Lung (tissue), 12 donors: ENCODE data around the gene LDLRAD2. TPM values are rescaled to one million over a fixed set of nuclear protein-coding genes. Genes with fewer than 3 reads are reported as not detected.

Source experiments
- ATAC-seq: fragments of 200-7000 bp; cut with Tn5 transposase; one replicate; pipeline ENCODE4 v1.9.1; 2020; ENCODE audit warnings: moderate number of reproducible peaks; ENCODE audit not compliant: insufficient read depth, low FRiP score
- DNase-seq, 3 donors: peaks; one replicate each; pipeline ENCODE4 v3.0.0-alpha.2; 2013 to 2017
- H3K27ac ChIP-seq, 2 donors: one replicate each; pipeline ENCODE4 v1.5.1; 2013; ENCODE audit warnings: mild to moderate bottlenecking in 2 of 2, moderate library complexity in 2 of 2, control low read depth in 1 of 2, inconsistent platforms in 1 of 2, low read depth in 1 of 2, low read length in 1 of 2
- H3K27me3 ChIP-seq, 3 donors: one replicate each; pipeline ENCODE4 v1.5.1; 2013; ENCODE audit warnings: low read length in 2 of 3; ENCODE audit not compliant: control insufficient read depth in 3 of 3, insufficient read depth in 3 of 3
- H3K36me3 ChIP-seq, 4 donors: one replicate each; pipeline ENCODE4 v1.5.1; 2013; ENCODE audit warnings: low read length in 4 of 4, mild to moderate bottlenecking in 1 of 4, moderate library complexity in 1 of 4; ENCODE audit not compliant: control insufficient read depth in 4 of 4, insufficient read depth in 4 of 4
- H3K4me1 ChIP-seq, 5 donors: one replicate each; pipeline ENCODE4 v1.5.1; 2013; ENCODE audit warnings: low read length in 5 of 5, mild to moderate bottlenecking in 2 of 5, moderate library complexity in 1 of 5; ENCODE audit not compliant: control insufficient read depth in 5 of 5, insufficient read depth in 5 of 5
- H3K4me3 ChIP-seq: one replicate; pipeline ENCODE4 v1.5.1; 2013; ENCODE audit warnings: mild to moderate bottlenecking, control low read depth, moderate library complexity
- H3K9ac ChIP-seq, 2 donors: one replicate each; pipeline ENCODE4 v1.5.1; 2013; ENCODE audit warnings: low read length in 2 of 2, control low read depth in 1 of 2; ENCODE audit not compliant: insufficient read depth in 1 of 2
- H3K9me3 ChIP-seq, 4 donors: one replicate each; pipeline ENCODE4 v1.5.1; 2013; ENCODE audit warnings: low read length in 3 of 4, mild to moderate bottlenecking in 1 of 4, moderate library complexity in 1 of 4; ENCODE audit not compliant: control insufficient read depth in 4 of 4, insufficient read depth in 3 of 4
- WGBS, 2 donors: extraction: QIAGEN DNeasy Blood & Tissue Kit; methylation state at CpG; one replicate each; pipeline ENCODE4 v1.1.7; 2013; 5-methylcytosine and 5-hydroxymethylcytosine counted together
- polyA plus RNA-seq, 2 donors: library from polyadenylated mRNA; stranded (reverse); fragments of 200-250 nt; gene quantifications; one replicate each; pipeline ENCODE4 v1.2.1, GENCODE V29; 2013
- total RNA-seq, 2 donors: library from RNA; depleted of rRNA in 1 of 2; stranded (reverse); fragments of >200 nt in 1 of 2; gene quantifications; one replicate each; pipeline ENCODE4 v1.2.1, GENCODE V29; 2014 to 2021
- TF ChIP-seq, protein P1 (sequence below): IDR thresholded peaks from 2 replicates; pipeline ENCODE4 v1.5.1; 2012; ENCODE audit warnings: mild to moderate bottlenecking; ENCODE audit errors: control extremely low read depth, extremely low read depth
- donor health status: control.
- donor health status: control.
- donor health status: Bipolar disorder and iron deficiency.
- donor health status: healthy.
- donor health status: DM: yes; HTN: yes; CAD: no.

Gene LDLRAD2
- total and polyA plus RNA-seq, 4 donors: 0.20 to 2.8 (median 0.54) TPM

DNA sequence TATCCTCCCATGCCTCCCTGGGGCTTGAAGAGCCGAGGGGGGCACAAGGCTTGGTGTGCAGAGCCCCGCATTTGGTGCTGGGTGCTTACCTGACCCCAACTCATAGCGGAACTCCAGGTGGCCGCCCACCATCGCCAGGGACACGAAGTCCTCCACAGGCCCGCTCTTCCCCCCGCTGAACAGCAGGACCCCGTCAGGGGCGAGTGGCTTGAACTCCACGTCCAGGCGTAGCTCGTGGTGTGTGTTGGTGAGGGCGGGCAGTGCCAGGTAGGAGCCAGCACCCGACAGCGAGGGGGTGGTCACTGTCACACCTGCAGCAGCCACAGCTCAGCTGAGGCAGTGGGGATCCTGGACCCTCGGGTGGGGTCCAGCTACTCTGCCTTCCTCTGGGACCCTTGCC is 17.2 kb downstream of the LDLRAD2 start:
- Histone ChIP-seq H3K36me3 (peaks cover 20 to 69% (median 29%) of the 10 kb centered on the region in 4 donors), H3K9me3 (peaks cover 0 to 5% (median 2%) of the 10 kb centered on the region in 4 donors), H3K27ac (no peak overlapping the region), H3K4me1 (no peaks in the 10 kb centered on the region), H3K9ac (no peak overlapping the region), H3K4me3 (no peak overlapping the region), H3K27me3 (no peaks in the 10 kb centered on the region)
- 95 to 96% methylated on average over 17 of the region's 17 CpGs for WGBS, 2 donors
- TF ChIP-seq, protein P1, sequence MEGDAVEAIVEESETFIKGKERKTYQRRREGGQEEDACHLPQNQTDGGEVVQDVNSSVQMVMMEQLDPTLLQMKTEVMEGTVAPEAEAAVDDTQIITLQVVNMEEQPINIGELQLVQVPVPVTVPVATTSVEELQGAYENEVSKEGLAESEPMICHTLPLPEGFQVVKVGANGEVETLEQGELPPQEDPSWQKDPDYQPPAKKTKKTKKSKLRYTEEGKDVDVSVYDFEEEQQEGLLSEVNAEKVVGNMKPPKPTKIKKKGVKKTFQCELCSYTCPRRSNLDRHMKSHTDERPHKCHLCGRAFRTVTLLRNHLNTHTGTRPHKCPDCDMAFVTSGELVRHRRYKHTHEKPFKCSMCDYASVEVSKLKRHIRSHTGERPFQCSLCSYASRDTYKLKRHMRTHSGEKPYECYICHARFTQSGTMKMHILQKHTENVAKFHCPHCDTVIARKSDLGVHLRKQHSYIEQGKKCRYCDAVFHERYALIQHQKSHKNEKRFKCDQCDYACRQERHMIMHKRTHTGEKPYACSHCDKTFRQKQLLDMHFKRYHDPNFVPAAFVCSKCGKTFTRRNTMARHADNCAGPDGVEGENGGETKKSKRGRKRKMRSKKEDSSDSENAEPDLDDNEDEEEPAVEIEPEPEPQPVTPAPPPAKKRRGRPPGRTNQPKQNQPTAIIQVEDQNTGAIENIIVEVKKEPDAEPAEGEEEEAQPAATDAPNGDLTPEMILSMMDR: no peak
- DNase-seq (no peak), ATAC-seq (no peak)

GRCh38 chr1:21830792-21831453 is 18.9 kb downstream of the LDLRAD2 start:
- Histone ChIP-seq H3K27me3 (no peaks in the 10 kb centered on the region), H3K4me3 (no peak overlapping the region), H3K27ac (no peak overlapping the region), H3K9me3 (peaks cover 0 to 11% (median 4%) of the 10 kb centered on the region in 4 donors), H3K4me1 (no peaks in the 10 kb centered on the region), H3K9ac (no peak overlapping the region), H3K36me3 (peaks cover 30 to 69% (median 38%) of the 10 kb centered on the region in 4 donors)
- TF ChIP-seq, protein P1: no peak
- DNase-seq: no peak
- ATAC-seq: no peak
- WGBS, 2 donors: 95 to 96% methylated on average over 15 to 23 of the region's 23 CpGs

DNA sequence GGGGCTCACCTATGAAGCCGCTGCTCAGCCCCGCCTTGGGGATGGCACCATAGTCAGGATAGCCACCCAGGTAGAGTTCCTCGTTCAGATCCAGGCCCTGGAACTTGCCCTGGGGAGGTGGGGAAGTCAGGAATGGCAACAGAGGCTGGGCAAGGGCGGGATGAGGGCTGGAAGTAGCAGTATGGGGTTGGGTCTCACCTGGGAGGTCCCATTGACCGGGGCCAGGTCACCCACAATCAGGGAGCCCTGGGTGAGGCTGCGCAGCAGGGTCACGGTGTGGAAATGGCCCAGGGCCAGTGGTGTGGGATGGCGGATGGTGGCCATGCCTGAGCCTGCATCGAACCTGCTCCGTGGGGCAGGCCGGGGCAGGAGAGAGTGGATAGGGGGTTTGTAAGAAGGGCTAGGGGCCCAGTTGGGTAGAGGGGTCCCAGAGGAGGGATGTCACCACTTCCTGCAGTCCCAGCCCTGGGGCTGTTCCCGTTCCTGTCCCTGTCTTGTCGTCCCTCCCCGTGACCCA is 19.4 kb downstream of the LDLRAD2 start:
- WGBS, 2 donors: 92 to 93% methylated on average over 14 of the region's 14 CpGs
- no peak overlapping the region for H3K4me3 ChIP-seq
- no peaks in the 10 kb centered on the region for H3K4me1 ChIP-seq
- no peak for ATAC-seq
- no peak overlapping the region for H3K27ac ChIP-seq
- peaks cover 29 to 69% (median 39%) of the 10 kb centered on the region in 4 donors for H3K36me3 ChIP-seq
- H3K27me3 ChIP-seq: no peaks in the 10 kb centered on the region
- H3K9ac ChIP-seq: no peak overlapping the region
- H3K9me3 ChIP-seq: peaks cover 0 to 11% (median 4%) of the 10 kb centered on the region in 4 donors
- DNase-seq: no peak
- TF ChIP-seq, protein P1: no peak
